Measurements from ENCODE around the gene CCNF.

DNA sequence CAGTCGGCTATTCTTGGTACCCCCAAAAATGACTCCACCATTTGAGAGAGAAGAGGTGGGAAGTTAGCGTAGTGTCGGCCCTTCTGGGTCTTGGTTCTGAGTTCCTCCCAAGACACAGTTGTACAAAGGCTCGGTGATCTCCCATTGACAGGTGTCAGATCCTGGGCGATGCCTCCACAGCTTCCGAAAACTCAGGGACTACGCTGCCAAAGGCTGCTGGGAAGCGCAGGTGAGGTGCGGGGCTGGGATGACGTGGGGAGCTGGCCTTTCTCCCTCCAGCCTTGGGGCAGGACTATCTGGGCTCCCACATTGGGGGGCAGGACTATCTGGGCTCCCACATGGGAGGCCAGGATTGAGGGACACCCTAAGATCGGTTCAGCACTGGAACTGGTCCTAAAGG, 10.4 kb downstream of the CCNF start:
- TF ChIP-seq ZC3H10 (CRISPR knock-in tag; IDR thresholded peaks at IDR 0.05) (no peak), ZFP30 (CRISPR knock-in tag; IDR thresholded peaks at IDR 0.05) (no peak), ZNF8 (CRISPR knock-in tag; IDR thresholded peaks at IDR 0.05) (no peak), BACH2 (CRISPR knock-in tag; IDR thresholded peaks at IDR 0.05; ENCODE audit: borderline replicate concordance) (no peak), RARB (CRISPR knock-in tag; IDR thresholded peaks at IDR 0.05) (no peak), ZNF565 (CRISPR knock-in tag; conservative IDR thresholded peaks at IDR 0.05; ENCODE audit: low read depth) (no peak), CSDC2 (CRISPR knock-in tag; IDR thresholded peaks at IDR 0.05) (no peak), PPARA (CRISPR knock-in tag; IDR thresholded peaks at IDR 0.05; ENCODE audit: borderline replicate concordance) (no peak), TCF4 (CRISPR knock-in tag; IDR thresholded peaks at IDR 0.05; ENCODE audit: borderline replicate concordance) (no peak), OSR1 (CRISPR knock-in tag; IDR thresholded peaks at IDR 0.05) (no peak)
- TF ChIP-seq, protein P1, sequence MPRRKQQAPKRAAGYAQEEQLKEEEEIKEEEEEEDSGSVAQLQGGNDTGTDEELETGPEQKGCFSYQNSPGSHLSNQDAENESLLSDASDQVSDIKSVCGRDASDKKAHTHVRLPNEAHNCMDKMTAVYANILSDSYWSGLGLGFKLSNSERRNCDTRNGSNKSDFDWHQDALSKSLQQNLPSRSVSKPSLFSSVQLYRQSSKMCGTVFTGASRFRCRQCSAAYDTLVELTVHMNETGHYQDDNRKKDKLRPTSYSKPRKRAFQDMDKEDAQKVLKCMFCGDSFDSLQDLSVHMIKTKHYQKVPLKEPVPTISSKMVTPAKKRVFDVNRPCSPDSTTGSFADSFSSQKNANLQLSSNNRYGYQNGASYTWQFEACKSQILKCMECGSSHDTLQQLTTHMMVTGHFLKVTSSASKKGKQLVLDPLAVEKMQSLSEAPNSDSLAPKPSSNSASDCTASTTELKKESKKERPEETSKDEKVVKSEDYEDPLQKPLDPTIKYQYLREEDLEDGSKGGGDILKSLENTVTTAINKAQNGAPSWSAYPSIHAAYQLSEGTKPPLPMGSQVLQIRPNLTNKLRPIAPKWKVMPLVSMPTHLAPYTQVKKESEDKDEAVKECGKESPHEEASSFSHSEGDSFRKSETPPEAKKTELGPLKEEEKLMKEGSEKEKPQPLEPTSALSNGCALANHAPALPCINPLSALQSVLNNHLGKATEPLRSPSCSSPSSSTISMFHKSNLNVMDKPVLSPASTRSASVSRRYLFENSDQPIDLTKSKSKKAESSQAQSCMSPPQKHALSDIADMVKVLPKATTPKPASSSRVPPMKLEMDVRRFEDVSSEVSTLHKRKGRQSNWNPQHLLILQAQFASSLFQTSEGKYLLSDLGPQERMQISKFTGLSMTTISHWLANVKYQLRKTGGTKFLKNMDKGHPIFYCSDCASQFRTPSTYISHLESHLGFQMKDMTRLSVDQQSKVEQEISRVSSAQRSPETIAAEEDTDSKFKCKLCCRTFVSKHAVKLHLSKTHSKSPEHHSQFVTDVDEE (CRISPR knock-in tag; IDR thresholded peaks at IDR 0.05) = no peak
- TF ChIP-seq, protein P2, sequence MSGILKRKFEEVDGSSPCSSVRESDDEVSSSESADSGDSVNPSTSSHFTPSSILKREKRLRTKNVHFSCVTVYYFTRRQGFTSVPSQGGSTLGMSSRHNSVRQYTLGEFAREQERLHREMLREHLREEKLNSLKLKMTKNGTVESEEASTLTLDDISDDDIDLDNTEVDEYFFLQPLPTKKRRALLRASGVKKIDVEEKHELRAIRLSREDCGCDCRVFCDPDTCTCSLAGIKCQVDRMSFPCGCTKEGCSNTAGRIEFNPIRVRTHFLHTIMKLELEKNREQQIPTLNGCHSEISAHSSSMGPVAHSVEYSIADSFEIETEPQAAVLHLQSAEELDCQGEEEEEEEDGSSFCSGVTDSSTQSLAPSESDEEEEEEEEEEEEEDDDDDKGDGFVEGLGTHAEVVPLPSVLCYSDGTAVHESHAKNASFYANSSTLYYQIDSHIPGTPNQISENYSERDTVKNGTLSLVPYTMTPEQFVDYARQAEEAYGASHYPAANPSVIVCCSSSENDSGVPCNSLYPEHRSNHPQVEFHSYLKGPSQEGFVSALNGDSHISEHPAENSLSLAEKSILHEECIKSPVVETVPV (CRISPR knock-in tag; IDR thresholded peaks at IDR 0.05) = no peak
- TF ChIP-seq, protein P3, sequence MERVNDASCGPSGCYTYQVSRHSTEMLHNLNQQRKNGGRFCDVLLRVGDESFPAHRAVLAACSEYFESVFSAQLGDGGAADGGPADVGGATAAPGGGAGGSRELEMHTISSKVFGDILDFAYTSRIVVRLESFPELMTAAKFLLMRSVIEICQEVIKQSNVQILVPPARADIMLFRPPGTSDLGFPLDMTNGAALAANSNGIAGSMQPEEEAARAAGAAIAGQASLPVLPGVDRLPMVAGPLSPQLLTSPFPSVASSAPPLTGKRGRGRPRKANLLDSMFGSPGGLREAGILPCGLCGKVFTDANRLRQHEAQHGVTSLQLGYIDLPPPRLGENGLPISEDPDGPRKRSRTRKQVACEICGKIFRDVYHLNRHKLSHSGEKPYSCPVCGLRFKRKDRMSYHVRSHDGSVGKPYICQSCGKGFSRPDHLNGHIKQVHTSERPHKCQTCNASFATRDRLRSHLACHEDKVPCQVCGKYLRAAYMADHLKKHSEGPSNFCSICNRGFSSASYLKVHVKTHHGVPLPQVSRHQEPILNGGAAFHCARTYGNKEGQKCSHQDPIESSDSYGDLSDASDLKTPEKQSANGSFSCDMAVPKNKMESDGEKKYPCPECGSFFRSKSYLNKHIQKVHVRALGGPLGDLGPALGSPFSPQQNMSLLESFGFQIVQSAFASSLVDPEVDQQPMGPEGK (CRISPR knock-in tag; IDR thresholded peaks at IDR 0.05; ENCODE audit: borderline replicate concordance) = no peak

Measured in SK-N-SH treated with all-trans-retinoic acid at 6 μM for 48 hours (cell line).